Measurements from ENCODE around the gene POLR1B. TPM values are rescaled to one million over a fixed set of nuclear protein-coding genes. Genes with fewer than 3 reads are reported as not detected.

The POLR1B gene
- total RNA-seq, 1 experiment from 2014 or later = 51.2 TPM

DNA sequence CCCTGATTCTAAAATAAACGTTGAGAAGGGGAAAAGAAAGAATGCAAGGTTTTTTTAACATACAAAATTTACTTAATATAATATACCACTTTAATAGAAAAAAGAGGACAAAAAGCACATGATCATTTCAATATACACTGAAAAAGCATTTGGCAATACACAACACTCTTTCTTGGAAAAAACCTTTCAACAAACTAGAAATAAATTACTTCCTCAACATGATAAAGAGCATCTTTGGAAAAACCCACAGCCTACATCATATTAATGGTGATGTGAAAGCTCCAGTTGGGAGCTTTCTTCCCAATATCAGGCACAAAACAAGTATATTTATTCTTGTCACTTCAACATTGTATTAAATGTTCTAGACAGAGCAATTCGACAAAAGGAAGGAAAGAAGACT, 3.0 kb upstream of the POLR1B start:
- ATAC-seq (no peak), DNase-seq (ENCODE audit: low spot score) (no peak)
- no peak for TF ChIP-seq MYBL2 (CRISPR knock-in tag; IDR thresholded peaks at IDR 0.05)
- TF ChIP-seq NFYB (CRISPR knock-in tag; conservative IDR thresholded peaks at IDR 0.05; ENCODE audit: low read depth) = no peak
- no peak for TF ChIP-seq SMAD3 (CRISPR knock-in tag; IDR thresholded peaks at IDR 0.05; ENCODE audit: borderline replicate concordance)
- TF ChIP-seq, protein P1, sequence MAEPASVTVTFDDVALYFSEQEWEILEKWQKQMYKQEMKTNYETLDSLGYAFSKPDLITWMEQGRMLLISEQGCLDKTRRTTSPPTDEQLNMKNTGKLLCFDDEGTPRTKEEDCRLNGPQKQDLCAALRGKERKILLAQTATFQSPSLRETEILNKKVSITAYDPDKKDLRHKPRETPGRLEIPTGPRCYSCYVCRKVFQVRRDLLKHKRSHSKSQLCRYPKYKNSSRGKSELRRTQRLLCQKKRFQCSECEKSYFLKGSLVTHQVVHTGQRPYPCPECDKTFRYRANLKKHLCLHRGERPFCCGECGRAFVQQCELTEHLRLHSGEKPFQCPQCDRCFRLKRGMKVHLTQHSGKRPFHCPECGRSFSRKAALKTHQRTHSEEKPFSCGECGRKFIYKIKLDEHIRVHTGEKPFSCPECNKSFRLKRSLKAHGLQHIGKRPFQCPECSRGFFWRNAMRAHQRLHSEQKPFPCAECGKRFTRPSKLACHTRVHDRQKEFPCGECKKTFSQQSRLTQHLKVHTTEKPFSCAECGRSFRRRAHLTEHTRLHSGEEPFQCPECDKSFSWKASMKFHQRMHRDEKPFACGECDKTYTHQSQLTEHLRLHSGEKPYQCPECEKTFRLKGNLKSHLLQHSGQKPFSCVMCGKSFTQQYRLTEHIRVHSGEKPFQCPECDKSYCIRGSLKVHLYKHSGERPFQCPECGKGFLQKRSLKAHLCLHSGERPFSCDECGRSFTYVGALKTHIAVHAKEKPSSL (CRISPR knock-in tag; conservative IDR thresholded peaks at IDR 0.05) = no peak
- TF ChIP-seq KAT7 (CRISPR knock-in tag; IDR thresholded peaks at IDR 0.05; ENCODE audit: borderline replicate concordance) = no peak
- TF ChIP-seq, protein P2, sequence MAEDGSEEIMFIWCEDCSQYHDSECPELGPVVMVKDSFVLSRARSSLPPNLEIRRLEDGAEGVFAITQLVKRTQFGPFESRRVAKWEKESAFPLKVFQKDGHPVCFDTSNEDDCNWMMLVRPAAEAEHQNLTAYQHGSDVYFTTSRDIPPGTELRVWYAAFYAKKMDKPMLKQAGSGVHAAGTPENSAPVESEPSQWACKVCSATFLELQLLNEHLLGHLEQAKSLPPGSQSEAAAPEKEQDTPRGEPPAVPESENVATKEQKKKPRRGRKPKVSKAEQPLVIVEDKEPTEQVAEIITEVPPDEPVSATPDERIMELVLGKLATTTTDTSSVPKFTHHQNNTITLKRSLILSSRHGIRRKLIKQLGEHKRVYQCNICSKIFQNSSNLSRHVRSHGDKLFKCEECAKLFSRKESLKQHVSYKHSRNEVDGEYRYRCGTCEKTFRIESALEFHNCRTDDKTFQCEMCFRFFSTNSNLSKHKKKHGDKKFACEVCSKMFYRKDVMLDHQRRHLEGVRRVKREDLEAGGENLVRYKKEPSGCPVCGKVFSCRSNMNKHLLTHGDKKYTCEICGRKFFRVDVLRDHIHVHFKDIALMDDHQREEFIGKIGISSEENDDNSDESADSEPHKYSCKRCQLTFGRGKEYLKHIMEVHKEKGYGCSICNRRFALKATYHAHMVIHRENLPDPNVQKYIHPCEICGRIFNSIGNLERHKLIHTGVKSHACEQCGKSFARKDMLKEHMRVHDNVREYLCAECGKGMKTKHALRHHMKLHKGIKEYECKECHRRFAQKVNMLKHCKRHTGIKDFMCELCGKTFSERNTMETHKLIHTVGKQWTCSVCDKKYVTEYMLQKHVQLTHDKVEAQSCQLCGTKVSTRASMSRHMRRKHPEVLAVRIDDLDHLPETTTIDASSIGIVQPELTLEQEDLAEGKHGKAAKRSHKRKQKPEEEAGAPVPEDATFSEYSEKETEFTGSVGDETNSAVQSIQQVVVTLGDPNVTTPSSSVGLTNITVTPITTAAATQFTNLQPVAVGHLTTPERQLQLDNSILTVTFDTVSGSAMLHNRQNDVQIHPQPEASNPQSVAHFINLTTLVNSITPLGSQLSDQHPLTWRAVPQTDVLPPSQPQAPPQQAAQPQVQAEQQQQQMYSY (CRISPR knock-in tag; IDR thresholded peaks at IDR 0.05) = no peak
- TF ChIP-seq, protein P3, sequence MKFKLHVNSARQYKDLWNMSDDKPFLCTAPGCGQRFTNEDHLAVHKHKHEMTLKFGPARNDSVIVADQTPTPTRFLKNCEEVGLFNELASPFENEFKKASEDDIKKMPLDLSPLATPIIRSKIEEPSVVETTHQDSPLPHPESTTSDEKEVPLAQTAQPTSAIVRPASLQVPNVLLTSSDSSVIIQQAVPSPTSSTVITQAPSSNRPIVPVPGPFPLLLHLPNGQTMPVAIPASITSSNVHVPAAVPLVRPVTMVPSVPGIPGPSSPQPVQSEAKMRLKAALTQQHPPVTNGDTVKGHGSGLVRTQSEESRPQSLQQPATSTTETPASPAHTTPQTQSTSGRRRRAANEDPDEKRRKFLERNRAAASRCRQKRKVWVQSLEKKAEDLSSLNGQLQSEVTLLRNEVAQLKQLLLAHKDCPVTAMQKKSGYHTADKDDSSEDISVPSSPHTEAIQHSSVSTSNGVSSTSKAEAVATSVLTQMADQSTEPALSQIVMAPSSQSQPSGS (CRISPR knock-in tag; IDR thresholded peaks at IDR 0.05; ENCODE audit: borderline replicate concordance, low read depth) = no peak
- no peak for TF ChIP-seq ZNF416 (CRISPR knock-in tag; IDR thresholded peaks at IDR 0.05)
- Mint-ChIP-seq H3K27me3 (ENCODE audit: low read depth) (peaks cover 4% of the 10 kb centered on the region; the same call in 1 of the 2 replicates), H3K36me3 (no peaks in the 10 kb centered on the region), H3K27ac (no peak overlapping the region), H3K9me3 (no peaks in the 10 kb centered on the region; the same call in 1 of the 2 replicates), H3K4me1 (peaks cover 4% of the 10 kb centered on the region; the same call in 1 of the 2 replicates), H3K4me3 (no peak overlapping the region)
- POLR2A ChIA-PET = no interaction called here
- CTCF ChIA-PET = no interaction called here

DNA sequence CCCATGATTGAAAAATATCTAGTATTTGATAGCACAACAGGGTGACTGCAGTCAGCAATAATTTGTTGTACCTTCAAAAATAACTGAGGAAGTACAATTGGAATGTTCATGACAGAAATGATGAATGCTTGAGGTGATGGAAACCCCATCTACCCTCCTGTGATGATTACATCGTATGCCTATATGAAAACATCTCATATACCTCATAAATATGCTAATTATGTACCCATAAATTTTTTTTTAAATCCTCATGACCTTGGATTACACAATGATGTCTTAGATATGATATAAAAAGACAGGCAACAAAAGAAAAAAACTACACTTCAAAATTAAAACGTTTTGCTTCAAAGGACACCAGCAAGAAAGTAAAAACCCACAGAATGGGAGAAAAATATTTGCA, 1.4 kb upstream of the POLR1B start:
- no peak overlapping the region for H3K4me3 Mint-ChIP-seq
- peaks cover 4% of the 10 kb centered on the region; the same call in 1 of the 2 replicates for H3K4me1 Mint-ChIP-seq
- H3K27ac Mint-ChIP-seq = no peak overlapping the region; the same call in 1 of the 2 replicates
- CTCF ChIA-PET = interaction anchor here (1.1 kb wide), 1 partner anchor 84 kb away, joined by 6 read pairs; no protein-coding TSS in a partner anchor
- H3K27me3 Mint-ChIP-seq (ENCODE audit: low read depth) = peaks cover 4% of the 10 kb centered on the region; the same call in 1 of the 2 replicates
- POLR2A ChIA-PET = no interaction called here
- DNase-seq (ENCODE audit: low spot score) (no peak), ATAC-seq (no peak)
- H3K36me3 Mint-ChIP-seq = no peaks in the 10 kb centered on the region
- H3K9me3 Mint-ChIP-seq = no peaks in the 10 kb centered on the region; the same call in 1 of the 2 replicates
- TF ChIP-seq, protein P4, sequence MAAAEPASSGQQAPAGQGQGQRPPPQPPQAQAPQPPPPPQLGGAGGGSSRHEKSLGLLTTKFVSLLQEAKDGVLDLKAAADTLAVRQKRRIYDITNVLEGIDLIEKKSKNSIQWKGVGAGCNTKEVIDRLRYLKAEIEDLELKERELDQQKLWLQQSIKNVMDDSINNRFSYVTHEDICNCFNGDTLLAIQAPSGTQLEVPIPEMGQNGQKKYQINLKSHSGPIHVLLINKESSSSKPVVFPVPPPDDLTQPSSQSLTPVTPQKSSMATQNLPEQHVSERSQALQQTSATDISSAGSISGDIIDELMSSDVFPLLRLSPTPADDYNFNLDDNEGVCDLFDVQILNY (CRISPR knock-in tag; IDR thresholded peaks at IDR 0.05) = no peak
- TF ChIP-seq, protein P1 (CRISPR knock-in tag; conservative IDR thresholded peaks at IDR 0.05) = no peak
- TF ChIP-seq, protein P5, sequence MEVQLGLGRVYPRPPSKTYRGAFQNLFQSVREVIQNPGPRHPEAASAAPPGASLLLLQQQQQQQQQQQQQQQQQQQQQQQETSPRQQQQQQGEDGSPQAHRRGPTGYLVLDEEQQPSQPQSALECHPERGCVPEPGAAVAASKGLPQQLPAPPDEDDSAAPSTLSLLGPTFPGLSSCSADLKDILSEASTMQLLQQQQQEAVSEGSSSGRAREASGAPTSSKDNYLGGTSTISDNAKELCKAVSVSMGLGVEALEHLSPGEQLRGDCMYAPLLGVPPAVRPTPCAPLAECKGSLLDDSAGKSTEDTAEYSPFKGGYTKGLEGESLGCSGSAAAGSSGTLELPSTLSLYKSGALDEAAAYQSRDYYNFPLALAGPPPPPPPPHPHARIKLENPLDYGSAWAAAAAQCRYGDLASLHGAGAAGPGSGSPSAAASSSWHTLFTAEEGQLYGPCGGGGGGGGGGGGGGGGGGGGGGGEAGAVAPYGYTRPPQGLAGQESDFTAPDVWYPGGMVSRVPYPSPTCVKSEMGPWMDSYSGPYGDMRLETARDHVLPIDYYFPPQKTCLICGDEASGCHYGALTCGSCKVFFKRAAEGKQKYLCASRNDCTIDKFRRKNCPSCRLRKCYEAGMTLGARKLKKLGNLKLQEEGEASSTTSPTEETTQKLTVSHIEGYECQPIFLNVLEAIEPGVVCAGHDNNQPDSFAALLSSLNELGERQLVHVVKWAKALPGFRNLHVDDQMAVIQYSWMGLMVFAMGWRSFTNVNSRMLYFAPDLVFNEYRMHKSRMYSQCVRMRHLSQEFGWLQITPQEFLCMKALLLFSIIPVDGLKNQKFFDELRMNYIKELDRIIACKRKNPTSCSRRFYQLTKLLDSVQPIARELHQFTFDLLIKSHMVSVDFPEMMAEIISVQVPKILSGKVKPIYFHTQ (CRISPR knock-in tag; IDR thresholded peaks at IDR 0.05) = no peak
- TF ChIP-seq, protein P6, sequence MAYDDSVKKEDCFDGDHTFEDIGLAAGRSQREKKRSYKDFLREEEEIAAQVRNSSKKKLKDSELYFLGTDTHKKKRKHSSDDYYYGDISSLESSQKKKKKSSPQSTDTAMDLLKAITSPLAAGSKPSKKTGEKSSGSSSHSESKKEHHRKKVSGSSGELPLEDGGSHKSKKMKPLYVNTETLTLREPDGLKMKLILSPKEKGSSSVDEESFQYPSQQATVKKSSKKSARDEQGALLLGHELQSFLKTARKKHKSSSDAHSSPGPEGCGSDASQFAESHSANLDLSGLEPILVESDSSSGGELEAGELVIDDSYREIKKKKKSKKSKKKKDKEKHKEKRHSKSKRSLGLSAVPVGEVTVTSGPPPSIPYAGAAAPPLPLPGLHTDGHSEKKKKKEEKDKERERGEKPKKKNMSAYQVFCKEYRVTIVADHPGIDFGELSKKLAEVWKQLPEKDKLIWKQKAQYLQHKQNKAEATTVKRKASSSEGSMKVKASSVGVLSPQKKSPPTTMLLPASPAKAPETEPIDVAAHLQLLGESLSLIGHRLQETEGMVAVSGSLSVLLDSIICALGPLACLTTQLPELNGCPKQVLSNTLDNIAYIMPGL (CRISPR knock-in tag; IDR thresholded peaks at IDR 0.05) = no peak
- TF ChIP-seq, protein P7, sequence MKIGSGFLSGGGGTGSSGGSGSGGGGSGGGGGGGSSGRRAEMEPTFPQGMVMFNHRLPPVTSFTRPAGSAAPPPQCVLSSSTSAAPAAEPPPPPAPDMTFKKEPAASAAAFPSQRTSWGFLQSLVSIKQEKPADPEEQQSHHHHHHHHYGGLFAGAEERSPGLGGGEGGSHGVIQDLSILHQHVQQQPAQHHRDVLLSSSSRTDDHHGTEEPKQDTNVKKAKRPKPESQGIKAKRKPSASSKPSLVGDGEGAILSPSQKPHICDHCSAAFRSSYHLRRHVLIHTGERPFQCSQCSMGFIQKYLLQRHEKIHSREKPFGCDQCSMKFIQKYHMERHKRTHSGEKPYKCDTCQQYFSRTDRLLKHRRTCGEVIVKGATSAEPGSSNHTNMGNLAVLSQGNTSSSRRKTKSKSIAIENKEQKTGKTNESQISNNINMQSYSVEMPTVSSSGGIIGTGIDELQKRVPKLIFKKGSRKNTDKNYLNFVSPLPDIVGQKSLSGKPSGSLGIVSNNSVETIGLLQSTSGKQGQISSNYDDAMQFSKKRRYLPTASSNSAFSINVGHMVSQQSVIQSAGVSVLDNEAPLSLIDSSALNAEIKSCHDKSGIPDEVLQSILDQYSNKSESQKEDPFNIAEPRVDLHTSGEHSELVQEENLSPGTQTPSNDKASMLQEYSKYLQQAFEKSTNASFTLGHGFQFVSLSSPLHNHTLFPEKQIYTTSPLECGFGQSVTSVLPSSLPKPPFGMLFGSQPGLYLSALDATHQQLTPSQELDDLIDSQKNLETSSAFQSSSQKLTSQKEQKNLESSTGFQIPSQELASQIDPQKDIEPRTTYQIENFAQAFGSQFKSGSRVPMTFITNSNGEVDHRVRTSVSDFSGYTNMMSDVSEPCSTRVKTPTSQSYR (CRISPR knock-in tag; IDR thresholded peaks at IDR 0.05) = no peak
- TF ChIP-seq ELF4 (CRISPR knock-in tag; IDR thresholded peaks at IDR 0.05; ENCODE audit: low read depth) = no peak
- TF ChIP-seq RELA (CRISPR knock-in tag; IDR thresholded peaks at IDR 0.05; ENCODE audit: borderline replicate concordance) = no peak
